ENCODE measurements around the gene SPRN. TPM values are rescaled to one million over a fixed set of nuclear protein-coding genes. Genes with fewer than 3 reads are reported as not detected.

Gene SPRN
- total RNA-seq, 1 donor from 2014 or later: 2.0 TPM

GRCh38 chr10:133462512-133463305 lies 38.3 kb upstream of the SPRN start:
- no peak for DNase-seq
- Mint-ChIP-seq H3K9me3 (ENCODE audit: unreplicated experiment) (peaks cover 14% of the 10 kb centered on the region), H3K27ac (ENCODE audit: unreplicated experiment) (no peak overlapping the region), H3K4me3 (ENCODE audit: unreplicated experiment) (no peak overlapping the region), H3K36me3 (ENCODE audit: unreplicated experiment) (peaks cover 10% of the 10 kb centered on the region), H3K27me3 (ENCODE audit: unreplicated experiment) (peaks cover 14% of the 10 kb centered on the region), H3K4me1 (ENCODE audit: low read depth, unreplicated experiment) (no peaks in the 10 kb centered on the region)
- no peak for TF ChIP-seq CTCF (IDR thresholded peaks at IDR 0.05; ENCODE audit: partially characterized antibody, unreplicated experiment)

- H3K27ac Mint-ChIP-seq (ENCODE audit: unreplicated experiment): no peak overlapping the region
- TF ChIP-seq CTCF (IDR thresholded peaks at IDR 0.05; ENCODE audit: partially characterized antibody, unreplicated experiment): no peak
- DNase-seq: no peak
- H3K4me3 Mint-ChIP-seq (ENCODE audit: unreplicated experiment): no peak overlapping the region
- H3K27me3 Mint-ChIP-seq (ENCODE audit: unreplicated experiment): peaks cover 11% of the 10 kb centered on the region
- H3K36me3 Mint-ChIP-seq (ENCODE audit: unreplicated experiment): peaks cover 7% of the 10 kb centered on the region
- peaks cover 11% of the 10 kb centered on the region for H3K9me3 Mint-ChIP-seq (ENCODE audit: unreplicated experiment)
- no peaks in the 10 kb centered on the region for H3K4me1 Mint-ChIP-seq (ENCODE audit: low read depth, unreplicated experiment)
These were observed 37.4 kb upstream of the SPRN start for GRCh38 chr10:133461841-133462240.

- H3K4me1 Mint-ChIP-seq (ENCODE audit: low read depth, unreplicated experiment): no peaks in the 10 kb centered on the region
These were observed 36.6 kb upstream of the SPRN start for GRCh38 chr10:133461027-133461426.

GRCh38 chr10:133460208-133460769 lies 35.9 kb upstream of the SPRN start:
- H3K4me1 Mint-ChIP-seq (ENCODE audit: low read depth, unreplicated experiment): no peaks in the 10 kb centered on the region
- TF ChIP-seq CTCF (IDR thresholded peaks at IDR 0.05; ENCODE audit: partially characterized antibody, unreplicated experiment): no peak
- H3K9me3 Mint-ChIP-seq (ENCODE audit: unreplicated experiment): peaks cover 5% of the 10 kb centered on the region
- no peak for DNase-seq
- H3K27me3 Mint-ChIP-seq (ENCODE audit: unreplicated experiment): peaks cover 6% of the 10 kb centered on the region
- H3K36me3 Mint-ChIP-seq (ENCODE audit: unreplicated experiment): peaks cover 7% of the 10 kb centered on the region
- no peak overlapping the region for H3K27ac Mint-ChIP-seq (ENCODE audit: unreplicated experiment)
- no peak overlapping the region for H3K4me3 Mint-ChIP-seq (ENCODE audit: unreplicated experiment)

More at GRCh38 chr10:133461027-133461426, 36.6 kb upstream of the SPRN start:
- Mint-ChIP-seq H3K27me3 (ENCODE audit: unreplicated experiment) (peaks cover 6% of the 10 kb centered on the region), H3K9me3 (ENCODE audit: unreplicated experiment) (peaks cover 5% of the 10 kb centered on the region), H3K36me3 (ENCODE audit: unreplicated experiment) (peaks cover 7% of the 10 kb centered on the region), H3K4me3 (ENCODE audit: unreplicated experiment) (no peak overlapping the region), H3K27ac (ENCODE audit: unreplicated experiment) (no peak overlapping the region)
- no peak for TF ChIP-seq CTCF (IDR thresholded peaks at IDR 0.05; ENCODE audit: partially characterized antibody, unreplicated experiment)
- no peak for DNase-seq
